GM21447 (cell line): ENCODE results near the gene RPS8.
"Not testable (repeated sequence)": the region's sequence is repeated elsewhere in the genome, so short reads cannot be mapped to it uniquely, and the experiment has no call there.

Experiments
- ATAC-seq: cut with Tn5 transposase; IDR thresholded peaks from one replicate; pipeline ENCODE4 v1.9.1; 2021; ENCODE audit not compliant: unreplicated experiment

The RPS8 gene

DNA sequence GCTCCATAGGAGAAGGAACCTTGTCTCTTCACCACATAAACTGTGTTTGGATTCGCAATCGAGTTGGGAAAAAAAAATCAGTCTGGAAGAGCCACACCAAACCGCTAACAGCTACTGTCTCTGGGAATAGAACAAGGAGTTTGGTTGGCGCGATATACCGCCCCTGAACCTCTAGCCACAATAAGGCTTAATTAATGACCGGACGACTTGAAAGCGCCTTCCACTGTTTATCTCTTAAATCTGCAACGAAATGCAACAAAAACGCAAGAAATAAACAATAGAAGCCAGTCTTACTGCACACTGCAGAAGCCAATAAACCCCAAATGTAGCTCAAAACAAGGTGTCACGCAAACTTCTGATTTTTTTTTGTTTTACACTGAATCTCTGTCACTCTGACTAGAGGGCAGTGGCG, 43.9 kb downstream of the RPS8 start:
- peak; percentile 1 for ATAC-seq

DNA sequence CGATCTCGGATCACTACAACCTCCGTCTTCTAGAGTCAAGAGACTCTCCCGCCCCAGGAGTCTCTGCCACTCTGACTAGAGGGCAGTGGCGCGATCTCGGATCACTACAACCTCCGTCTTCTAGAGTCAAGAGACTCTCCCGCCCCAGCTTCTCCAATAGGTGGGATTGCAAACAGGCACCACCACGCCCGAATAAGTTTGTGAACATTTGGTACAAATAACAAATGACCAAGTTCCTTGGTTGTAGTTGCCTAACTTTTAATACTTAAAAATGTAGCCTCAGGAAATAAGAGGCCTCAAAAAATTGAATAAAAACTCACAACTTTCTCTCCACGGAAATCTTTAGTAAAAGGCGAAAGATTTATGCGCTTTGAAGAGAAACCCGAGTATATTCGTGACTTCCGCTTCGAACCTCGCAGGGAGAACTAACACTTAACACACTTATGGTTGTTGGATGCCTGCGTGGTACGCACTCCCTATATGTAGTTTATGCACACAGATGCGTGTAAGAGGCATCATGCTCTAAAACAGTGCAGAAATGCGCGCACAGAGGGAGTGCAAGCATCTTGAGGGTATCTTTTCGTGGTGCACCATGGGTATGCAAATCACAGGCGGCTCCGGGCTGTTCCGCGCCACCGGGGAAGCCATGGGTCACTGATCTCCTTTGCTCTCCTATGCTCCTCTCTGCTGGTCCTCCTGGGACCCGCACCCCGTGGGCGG, 44.4 kb downstream of the RPS8 start:
- peak; percentile 81 for ATAC-seq

DNA sequence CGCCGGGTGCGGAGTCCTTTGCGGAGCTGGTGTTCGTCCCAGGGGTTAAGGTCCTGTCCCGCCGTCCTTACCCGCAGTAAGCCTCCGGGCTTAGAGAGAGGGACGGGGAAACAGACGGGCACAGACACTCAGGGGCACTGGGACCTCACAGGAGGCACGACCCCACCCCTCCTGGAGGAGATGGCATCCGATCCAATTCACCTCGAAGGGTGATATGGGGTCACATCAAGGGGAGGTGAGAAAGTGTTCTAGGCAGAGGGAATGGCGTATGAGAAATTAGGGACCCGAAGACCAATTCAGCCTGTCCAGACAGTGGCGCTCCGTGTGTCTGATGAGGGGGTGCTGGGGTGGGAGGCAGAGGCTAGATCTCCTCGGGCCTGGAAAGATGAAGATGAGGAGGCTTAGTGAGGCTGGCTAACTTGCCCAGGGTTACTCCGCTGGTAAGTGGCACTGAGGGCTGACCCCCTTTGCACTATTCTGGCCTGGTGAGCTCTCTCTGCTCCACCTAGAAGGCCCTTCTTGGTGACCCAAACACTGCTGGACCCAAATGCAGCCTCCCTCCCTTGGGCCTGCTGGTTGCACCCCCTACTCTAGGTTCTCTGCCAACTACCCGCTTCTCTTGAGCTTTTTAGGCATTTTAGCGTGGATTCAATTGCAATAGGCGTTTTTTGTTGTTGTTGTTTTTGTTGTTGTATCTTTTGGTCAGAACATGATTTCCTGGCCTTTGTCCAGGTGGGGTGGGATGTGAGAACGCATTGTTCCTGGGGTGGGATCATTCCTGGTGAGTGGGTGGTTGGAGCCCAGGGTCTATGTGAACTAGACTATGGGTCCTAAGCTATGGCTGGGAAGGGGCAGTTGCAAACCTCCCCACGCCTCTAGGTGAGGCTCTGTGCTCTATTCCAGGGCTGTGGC, 45.2 kb downstream of the RPS8 start:
- no peak for ATAC-seq

DNA sequence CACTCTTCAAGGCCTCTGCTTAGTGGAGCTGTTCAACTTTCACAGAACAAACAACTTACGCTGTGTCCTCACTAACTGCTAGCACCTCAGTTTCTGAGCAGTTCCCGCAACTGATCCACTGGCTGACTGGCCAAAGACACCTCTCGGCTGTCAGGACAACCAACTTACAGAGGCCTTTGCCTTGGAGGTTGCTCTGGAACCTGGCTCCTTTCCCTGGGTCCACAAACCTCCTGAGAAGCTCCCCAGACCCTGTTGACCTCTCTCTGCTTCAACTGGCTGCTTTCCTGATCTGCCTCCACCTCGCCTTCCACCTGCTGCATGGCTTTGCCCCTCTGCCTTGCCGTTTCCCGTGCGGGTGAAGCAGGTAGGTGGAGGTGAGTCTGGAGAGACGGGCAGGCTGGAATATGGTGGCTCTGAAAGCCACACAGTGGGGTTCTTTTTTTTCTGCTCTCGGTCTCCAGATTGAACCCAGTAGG, 45.9 kb downstream of the RPS8 start:
- ATAC-seq: no peak

DNA sequence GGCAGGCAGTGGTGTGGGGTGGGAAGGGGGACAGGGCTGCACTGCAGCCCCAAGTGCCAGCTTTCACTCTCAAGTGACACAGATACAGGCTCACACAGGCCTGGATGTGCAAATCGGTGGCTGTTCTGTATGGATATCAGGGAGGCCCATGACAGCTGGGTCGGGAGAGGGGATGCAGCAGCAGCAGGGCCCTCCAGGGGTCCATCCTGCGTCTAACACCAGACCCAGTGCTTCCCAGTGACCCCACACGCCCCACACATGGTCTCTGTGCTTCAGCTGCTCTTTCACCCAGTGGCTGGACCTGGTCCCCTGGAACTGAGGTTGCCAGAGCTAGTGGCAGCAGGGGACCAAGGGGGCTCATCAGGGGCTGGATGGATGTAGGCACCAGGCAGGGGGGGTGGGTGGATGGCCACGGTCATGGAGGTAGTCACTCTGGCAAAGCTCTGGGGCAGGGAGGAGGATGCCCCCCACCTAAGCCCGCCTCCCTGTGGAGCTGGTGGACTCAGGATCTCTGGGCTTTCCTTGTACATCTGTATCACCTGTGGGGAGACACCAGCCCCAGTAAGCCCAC, 46.9 kb downstream of the RPS8 start:
- no peak for ATAC-seq

DNA sequence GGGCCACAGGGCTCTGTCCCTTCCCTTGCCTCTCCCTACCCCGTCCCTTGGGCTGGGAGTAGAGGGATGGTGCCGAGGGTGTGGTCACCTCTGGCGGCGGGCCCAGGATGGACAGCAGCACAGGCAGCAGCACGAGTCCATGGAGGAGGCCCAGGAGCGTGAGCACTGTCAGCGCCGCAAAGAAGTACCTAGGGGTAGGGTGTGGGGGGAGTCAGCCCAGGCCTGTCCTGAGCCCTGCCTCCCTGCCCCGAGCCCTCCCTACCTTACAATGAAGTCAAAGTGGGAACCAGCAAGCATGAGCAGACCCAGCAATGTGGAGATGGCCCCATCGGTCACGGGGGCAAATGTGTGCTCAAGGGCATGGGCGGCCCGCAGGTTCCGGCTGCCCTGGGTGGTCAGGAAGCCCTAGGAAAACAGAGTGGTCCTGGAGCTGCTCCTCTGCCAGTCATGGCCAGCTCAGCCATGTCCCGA, 47.7 kb downstream of the RPS8 start:
- ATAC-seq: no peak

DNA sequence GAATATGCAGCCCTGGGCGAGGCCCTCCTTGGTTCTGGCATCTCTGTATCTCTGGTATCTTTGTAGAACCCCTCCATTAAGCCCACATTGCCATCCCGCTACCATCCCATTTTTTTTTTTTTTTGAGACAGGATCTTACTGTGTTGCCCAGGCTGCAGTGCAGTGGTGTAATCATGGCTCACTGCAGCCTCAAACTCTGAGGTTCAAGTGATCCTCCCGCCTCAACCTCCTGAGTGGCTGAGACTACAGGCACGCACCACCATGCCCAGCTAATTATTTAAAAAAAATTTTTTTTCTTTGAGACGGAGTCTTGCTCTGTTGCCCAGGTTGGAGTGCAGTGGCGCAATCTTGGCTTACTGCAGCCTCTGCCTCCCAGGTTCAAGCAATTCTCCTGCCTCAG, 49.1 kb downstream of the RPS8 start:
- not testable (repeated sequence) for ATAC-seq

DNA sequence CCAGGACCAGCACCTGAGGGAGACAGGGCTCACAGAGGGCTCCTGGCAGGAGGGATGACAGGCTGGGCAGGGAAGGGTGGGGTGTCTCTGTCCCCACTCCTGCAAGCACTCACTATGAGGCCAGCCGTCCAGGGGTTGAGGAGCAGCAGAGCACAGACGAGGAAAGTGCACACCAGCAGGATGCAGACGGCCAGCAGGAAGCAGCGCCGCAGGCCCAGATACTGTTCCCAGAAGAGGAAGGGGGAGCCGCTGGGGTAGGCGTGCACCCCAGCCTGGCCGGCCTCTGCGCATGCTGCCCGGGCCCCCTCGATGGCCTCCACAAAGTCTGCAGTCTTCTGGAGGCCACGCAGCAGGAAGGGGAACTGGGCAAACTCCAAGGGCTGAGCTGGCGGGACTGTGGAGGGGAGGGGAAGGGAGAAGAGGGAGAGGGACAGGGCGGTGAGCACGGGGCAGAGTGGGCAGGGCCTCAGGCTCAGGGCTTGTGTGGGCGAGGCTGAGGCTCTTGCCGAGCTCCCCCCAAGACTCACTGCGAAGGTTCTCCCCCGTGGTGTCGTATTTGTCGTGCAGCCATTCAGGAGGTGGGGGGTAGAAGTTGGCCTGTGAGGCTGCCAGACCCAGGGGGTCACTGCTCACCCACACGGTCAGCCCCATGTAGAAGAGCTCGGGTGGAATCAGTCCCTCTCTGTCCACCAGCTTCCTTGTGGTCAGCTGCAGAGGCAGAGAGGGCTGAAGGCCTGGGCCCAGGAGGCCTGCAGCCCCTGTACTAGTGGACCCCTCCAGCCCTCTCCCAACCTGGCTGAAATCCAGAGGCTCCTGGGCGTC, 51.2 kb downstream of the RPS8 start:
- no peak for ATAC-seq

DNA sequence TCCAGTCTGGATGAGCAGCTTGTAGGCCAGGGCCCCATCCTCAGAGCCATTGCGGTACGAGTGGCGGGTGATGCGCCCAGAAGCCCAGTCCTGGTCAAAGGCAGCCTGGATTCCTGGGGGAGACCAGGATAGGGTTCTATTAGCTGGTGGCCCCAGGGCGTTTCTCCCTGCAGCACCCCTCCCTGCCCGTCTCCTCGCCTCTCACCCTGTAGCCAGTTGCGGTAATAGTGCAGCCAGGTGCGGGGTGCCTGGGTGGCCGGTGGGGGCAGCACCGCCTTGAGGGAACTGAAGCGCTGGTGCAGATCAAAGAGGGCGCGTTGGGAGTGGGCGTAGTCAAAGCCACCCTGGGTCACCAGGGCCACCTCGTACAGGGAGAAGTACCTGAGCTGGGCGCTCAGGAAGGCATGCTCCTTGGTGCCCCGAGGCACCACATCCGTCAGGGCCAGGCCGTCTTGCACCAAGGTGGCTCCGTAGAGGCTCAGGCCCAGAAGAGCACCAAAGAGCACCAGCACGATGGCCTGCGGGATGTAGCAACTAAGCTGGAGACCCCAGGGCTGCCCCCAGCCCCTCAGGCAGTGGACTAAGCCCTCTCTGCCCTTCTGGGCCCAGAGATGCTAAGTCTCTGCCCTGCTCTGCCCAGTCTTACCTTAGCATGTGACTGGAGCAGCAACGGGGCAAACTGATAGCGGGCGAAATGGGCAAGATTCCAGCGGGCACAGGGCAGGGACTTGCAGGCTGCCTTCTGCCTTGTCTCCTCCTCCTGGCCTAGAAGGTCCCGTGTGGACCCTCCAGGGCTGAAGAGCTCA, 52.1 kb downstream of the RPS8 start:
- ATAC-seq: no peak

DNA sequence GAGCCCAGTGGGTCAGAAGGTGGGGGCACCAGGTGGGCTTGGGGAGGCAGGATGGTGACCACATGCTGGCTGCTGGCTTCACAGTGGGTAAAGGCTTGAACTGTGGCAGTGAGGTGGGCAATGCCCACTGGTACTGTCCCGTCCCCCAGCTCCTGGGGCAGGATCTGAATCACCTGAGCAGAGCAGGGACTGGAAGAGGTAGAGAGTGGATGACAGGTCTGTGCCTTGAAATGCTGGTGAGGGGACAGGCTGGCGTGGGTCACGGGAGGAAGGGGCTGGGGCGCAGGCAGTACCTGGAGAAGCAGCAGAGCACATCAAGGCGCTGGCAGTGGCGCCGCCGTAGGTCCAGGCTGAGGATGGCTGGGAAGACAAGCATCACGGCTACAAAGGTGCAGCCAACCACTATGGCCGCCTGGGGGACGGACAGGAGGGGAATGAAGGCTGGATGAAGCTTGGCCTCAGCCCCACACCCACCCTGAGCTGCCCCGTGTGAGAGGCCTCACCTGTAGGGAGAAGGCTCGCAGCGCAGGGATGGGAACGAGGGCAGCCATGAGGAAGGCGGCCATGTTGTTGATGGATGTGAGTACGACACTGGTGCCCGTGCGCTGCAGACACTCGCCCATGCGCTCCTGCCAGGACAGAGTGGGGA, 52.8 kb downstream of the RPS8 start:
- no peak for ATAC-seq
